ENCODE measurements around the gene SAMM50. TPM values are rescaled to one million over a fixed set of nuclear protein-coding genes. Genes with fewer than 3 reads are reported as not detected.
"Not testable (repeated sequence)": the region's sequence is repeated elsewhere in the genome, so short reads cannot be mapped to it uniquely, and the experiment has no call there.

SAMM50 gene
- total RNA-seq, 4 donors from 2014 or later: 67.4 to 104 (median 72.0) TPM

DNA sequence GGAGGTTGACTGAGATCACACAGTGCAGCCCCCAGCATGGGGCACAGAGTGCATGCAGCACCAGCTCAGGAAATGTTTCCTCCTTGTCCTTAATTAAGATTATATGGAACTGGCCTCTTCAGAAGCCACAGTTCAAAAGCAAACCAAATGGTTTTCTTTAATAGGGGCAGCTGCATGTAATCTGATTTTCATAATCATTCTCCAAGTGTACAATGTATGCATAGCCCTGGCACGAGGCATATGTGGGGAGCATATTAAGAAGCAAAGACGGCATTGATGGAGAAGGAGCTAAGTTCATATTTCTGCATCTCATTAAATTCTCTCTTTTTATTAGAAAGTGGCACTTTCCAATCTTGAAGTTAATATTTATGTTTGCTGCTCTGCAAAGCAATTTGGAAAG is 59.0 kb downstream of the SAMM50 start:
- in situ Hi-C loops (cut with MboI; ENCODE audit: low sequenced_read_pairs in 4 of 4) (no loop called here), intact Hi-C loops (cut with DNase I; ENCODE audit: low total_unique reads) (no loop called here)
- no peak overlapping the region for H3K4me3 ChIP-seq
- no peaks in the 10 kb centered on the region for H3K27me3 ChIP-seq
- DNase-seq (no peak), ATAC-seq (no peak)
- TF ChIP-seq, protein P1, sequence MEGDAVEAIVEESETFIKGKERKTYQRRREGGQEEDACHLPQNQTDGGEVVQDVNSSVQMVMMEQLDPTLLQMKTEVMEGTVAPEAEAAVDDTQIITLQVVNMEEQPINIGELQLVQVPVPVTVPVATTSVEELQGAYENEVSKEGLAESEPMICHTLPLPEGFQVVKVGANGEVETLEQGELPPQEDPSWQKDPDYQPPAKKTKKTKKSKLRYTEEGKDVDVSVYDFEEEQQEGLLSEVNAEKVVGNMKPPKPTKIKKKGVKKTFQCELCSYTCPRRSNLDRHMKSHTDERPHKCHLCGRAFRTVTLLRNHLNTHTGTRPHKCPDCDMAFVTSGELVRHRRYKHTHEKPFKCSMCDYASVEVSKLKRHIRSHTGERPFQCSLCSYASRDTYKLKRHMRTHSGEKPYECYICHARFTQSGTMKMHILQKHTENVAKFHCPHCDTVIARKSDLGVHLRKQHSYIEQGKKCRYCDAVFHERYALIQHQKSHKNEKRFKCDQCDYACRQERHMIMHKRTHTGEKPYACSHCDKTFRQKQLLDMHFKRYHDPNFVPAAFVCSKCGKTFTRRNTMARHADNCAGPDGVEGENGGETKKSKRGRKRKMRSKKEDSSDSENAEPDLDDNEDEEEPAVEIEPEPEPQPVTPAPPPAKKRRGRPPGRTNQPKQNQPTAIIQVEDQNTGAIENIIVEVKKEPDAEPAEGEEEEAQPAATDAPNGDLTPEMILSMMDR (IDR thresholded peaks at IDR 0.05 in 4 of 5, conservative IDR thresholded peaks at IDR 0.05 in 1 of 5): no peak
- no peak for TF ChIP-seq POLR2A (IDR thresholded peaks at IDR 0.05)
- no peaks in the 10 kb centered on the region for H3K36me3 ChIP-seq
- H3K4me1 ChIP-seq: peaks cover 2 to 5% of the 10 kb centered on the region in 2 donors
- H3K9me3 ChIP-seq: no peaks in the 10 kb centered on the region
- no peak overlapping the region for H3K27ac ChIP-seq

DNA sequence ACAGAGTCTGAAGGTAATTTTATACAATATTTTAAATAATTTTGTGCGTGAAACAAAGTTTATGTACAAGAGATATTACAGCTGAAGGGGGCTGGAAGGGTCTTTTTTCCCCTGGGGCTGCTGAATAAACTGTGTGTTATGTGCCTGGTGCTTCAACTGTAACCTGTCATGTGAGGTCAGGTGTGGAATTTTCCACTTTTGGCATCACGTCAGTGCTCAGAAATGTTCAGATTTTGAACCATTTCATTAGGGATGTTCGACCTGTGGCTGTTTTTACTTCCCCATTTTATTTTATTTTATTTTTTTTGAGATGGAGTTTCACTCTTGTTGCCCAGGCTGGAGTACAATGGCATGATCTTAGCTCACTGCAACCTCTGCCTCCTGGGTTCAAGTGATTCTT is 61.3 kb downstream of the SAMM50 start:
- in situ Hi-C loops (cut with MboI; ENCODE audit: low sequenced_read_pairs in 4 of 4): not testable (repeated sequence)

DNA sequence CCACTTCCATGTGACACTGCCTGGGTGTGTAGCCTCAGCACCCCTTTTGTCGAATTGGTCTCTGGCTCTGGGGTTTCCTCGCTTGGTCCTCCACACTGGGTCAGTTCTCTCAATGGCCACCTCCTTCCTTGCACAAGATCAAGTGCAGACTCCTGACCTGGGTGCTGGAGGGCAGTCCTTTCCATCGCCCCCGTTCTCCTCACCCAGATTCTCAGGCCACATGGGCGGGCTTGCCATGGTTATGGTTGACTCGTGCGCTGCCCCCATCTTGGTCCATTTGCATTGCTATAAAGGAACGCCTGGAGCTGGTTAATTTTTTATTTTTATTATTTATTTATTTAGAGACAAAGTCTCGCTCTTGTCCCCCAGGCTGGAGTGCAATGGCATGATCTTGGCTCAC is 63.4 kb downstream of the SAMM50 start:
- Histone ChIP-seq H3K4me3 (no peak overlapping the region), H3K4me1 (peaks cover 30 to 37% of the 10 kb centered on the region in 2 donors), H3K9me3 (no peaks in the 10 kb centered on the region), H3K36me3 (no peaks in the 10 kb centered on the region), H3K27me3 (no peaks in the 10 kb centered on the region), H3K27ac (peak overlapping the region in 1 of 4 donors; percentile 23)
- ATAC-seq (no peak), DNase-seq (no peak)
- no peak for TF ChIP-seq POLR2A (IDR thresholded peaks at IDR 0.05)
- TF ChIP-seq, protein P1 (IDR thresholded peaks at IDR 0.05 in 4 of 5, conservative IDR thresholded peaks at IDR 0.05 in 1 of 5): no peak
- in situ Hi-C loops (cut with MboI; ENCODE audit: low sequenced_read_pairs in 4 of 4) (no loop called here), intact Hi-C loops (cut with DNase I; ENCODE audit: low total_unique reads) (no loop called here)

More for the DNA sequence above, 61.3 kb downstream of the SAMM50 start:
- H3K36me3 ChIP-seq; ATAC-seq; DNase-seq; H3K27me3 ChIP-seq; intact Hi-C loops (cut with DNase I; ENCODE audit: low total_unique reads); H3K4me3 ChIP-seq; H3K9me3 ChIP-seq; H3K27ac ChIP-seq: not testable (repeated sequence)
- peaks cover 14 to 19% of the 10 kb centered on the region in 2 donors for H3K4me1 ChIP-seq

DNA sequence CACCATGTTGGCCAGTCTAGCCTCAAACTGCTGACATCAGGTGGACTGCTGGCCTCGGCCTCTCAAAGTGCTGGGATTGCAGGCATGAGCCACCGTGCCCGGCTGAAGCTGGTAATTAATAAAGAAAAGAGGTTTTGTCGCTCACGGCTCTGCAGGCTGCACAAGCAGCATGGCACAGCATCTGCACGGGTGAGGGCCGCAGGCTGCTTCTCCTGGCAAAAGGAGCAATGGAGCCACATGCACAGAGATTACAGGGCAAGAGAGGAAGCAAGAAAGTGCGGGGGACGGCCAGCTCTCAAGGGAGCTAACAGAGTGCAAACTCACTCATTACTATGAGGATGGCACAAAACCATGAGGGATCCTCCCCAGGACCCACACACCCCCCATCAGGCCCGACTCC is 64.2 kb downstream of the SAMM50 start:
- ATAC-seq: no peak
- Histone ChIP-seq H3K9me3 (no peaks in the 10 kb centered on the region), H3K27me3 (no peaks in the 10 kb centered on the region), H3K4me3 (no peak overlapping the region), H3K4me1 (peaks cover 30 to 40% of the 10 kb centered on the region in 2 donors), H3K27ac (peak overlapping the region in 3 of 4 donors; percentile 9 to 98 (median 97)), H3K36me3 (no peaks in the 10 kb centered on the region)
- no peak for DNase-seq
- TF ChIP-seq POLR2A (IDR thresholded peaks at IDR 0.05): no peak
- TF ChIP-seq, protein P1 (IDR thresholded peaks at IDR 0.05 in 4 of 5, conservative IDR thresholded peaks at IDR 0.05 in 1 of 5): no peak
- intact Hi-C loops (cut with DNase I; ENCODE audit: low total_unique reads) (no loop called here), in situ Hi-C loops (cut with MboI; ENCODE audit: low sequenced_read_pairs in 4 of 4) (no loop called here)

DNA sequence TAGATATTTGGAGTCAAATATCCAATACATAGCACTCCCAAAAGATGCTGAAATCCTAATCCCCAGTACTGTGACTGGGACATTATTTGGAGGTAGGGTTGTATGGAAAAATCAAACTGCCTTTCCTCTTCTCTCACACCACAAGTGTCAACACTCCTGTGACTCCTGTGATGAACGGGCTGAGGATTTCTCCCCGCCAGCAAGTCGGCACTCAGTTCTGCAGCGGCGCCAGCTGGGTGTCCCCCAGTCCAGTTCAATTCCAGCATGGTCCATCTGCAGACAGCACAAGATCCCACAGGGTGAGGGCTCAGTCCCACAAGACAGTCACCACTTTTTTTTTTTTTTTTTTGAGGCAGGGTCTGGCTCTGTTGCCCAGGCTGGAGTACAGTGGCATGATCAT is 64.6 kb downstream of the SAMM50 start:
- H3K27me3 ChIP-seq: no peaks in the 10 kb centered on the region
- no peak for TF ChIP-seq POLR2A (IDR thresholded peaks at IDR 0.05)
- TF ChIP-seq, protein P1 (IDR thresholded peaks at IDR 0.05 in 4 of 5, conservative IDR thresholded peaks at IDR 0.05 in 1 of 5): no peak
- in situ Hi-C loops (cut with MboI; ENCODE audit: low sequenced_read_pairs in 4 of 4) (loop anchor here in 1 of 4 donors (10.0 kb wide), 1 partner anchor 65 kb away; no protein-coding TSS in a partner anchor), intact Hi-C loops (cut with DNase I; ENCODE audit: low total_unique reads) (no loop called here)
- H3K36me3 ChIP-seq: no peaks in the 10 kb centered on the region
- peaks cover 31 to 40% of the 10 kb centered on the region in 2 donors for H3K4me1 ChIP-seq
- DNase-seq (no peak), ATAC-seq (no peak)
- no peak overlapping the region for H3K4me3 ChIP-seq
- H3K27ac ChIP-seq: peak overlapping the region in 3 of 4 donors; percentile 9 to 98 (median 97)
- no peaks in the 10 kb centered on the region for H3K9me3 ChIP-seq

Measured in gastrocnemius medialis (tissue), 4 donors.